DOHH2 (cell line): ENCODE measurements around the gene KIAA1614.

Experiments
- CTCF ChIP-seq: fragments of 200-600 bp; sonication (generic); IDR thresholded peaks from one replicate; pipeline ENCODE4 v1.5.1; 2014; ENCODE audit warnings: antibody characterized with exemption, mild to moderate bottlenecking, low read depth, low read length; ENCODE audit not compliant: poor library complexity, severe bottlenecking
- EZH2phosphoT487 ChIP-seq: fragments of 200-600 bp; sonication (generic); IDR thresholded peaks from 2 replicates; pipeline ENCODE4 v1.6.1; 2017; ENCODE audit warnings: borderline replicate concordance, mild to moderate bottlenecking, antibody characterized with exemption, low read length, moderate library complexity, mixed read lengths

GRCh38 chr1:180982422-180982821, 69.7 kb downstream of the KIAA1614 start:
- TF ChIP-seq CTCF (no peak), EZH2phosphoT487 (no peak)
